Gastrocnemius medialis (tissue), 4 donors: ENCODE measurements around the gene SPTBN5. TPM values are rescaled to one million over a fixed set of nuclear protein-coding genes. Genes with fewer than 3 reads are reported as not detected.

Experiments
- ATAC-seq, 2 donors: fragments of 150-250 bp; one replicate each; pipeline ENCODE4 v1.9.1; 2016
- DNase-seq, 2 donors: peaks; one replicate each; pipeline ENCODE4 v3.0.0-alpha.2; 2019
- H3K27ac ChIP-seq, 4 donors: fragments of 200-600 bp; sonication (generic); 1 replicate in 1 of 4; 2 replicates in 3 of 4; pipeline ENCODE4 v1.5.1; 2016 to 2018; ENCODE audit warnings: mild to moderate bottlenecking in 2 of 4, moderate library complexity in 1 of 4
- H3K27me3 ChIP-seq, 3 donors: fragments of 200-600 bp; sonication (generic) in 2 of 3; 1 replicate in 1 of 3; 2 replicates in 2 of 3; pipeline versions ENCODE4 v1.5.1 to v1.6.0; 2016 to 2019; ENCODE audit warnings: mild to moderate bottlenecking in 1 of 3, moderate library complexity in 1 of 3
- H3K36me3 ChIP-seq, 2 donors: fragments of 200-600 bp; sonication (generic) in 1 of 2; one replicate each; pipeline ENCODE4 v1.5.1; 2017 to 2018
- H3K4me1 ChIP-seq, 2 donors: fragments of 200-600 bp; sonication (generic) in 1 of 2; one replicate each; pipeline ENCODE4 v1.5.1; 2016 to 2017; ENCODE audit warnings: mild to moderate bottlenecking in 2 of 2
- H3K4me3 ChIP-seq, 4 donors: fragments of 200-600 bp; sonication (generic) in 3 of 4; 1 replicate in 1 of 4; 2 replicates in 3 of 4; pipeline ENCODE4 v1.5.1; 2016 to 2019; ENCODE audit warnings: mild to moderate bottlenecking in 2 of 4
- H3K9me3 ChIP-seq, 3 donors: fragments of 200-600 bp; sonication (generic) in 2 of 3; 1 replicate in 1 of 3; 2 replicates in 2 of 3; pipeline ENCODE4 v1.5.1; 2016 to 2019
- CTCF ChIP-seq, 5 experiments: fragments of 450-650 bp in 3 of 5; fragments of 200-600 bp in 2 of 5; sonication (generic) in 2 of 5; IDR thresholded peaks in 4 of 5; conservative IDR thresholded peaks in 1 of 5; 1 replicate in 4 of 5; 2 replicates in 1 of 5; pipeline ENCODE4 v1.5.1; 2016 to 2019; ENCODE audit warnings: antibody characterized with exemption in 5 of 5, mild to moderate bottlenecking in 3 of 5, moderate library complexity in 3 of 5
- POLR2A ChIP-seq, 2 donors: fragments of 450-650 bp; IDR thresholded peaks; one replicate each; pipeline ENCODE4 v1.6.1; 2017; ENCODE audit warnings: antibody characterized with exemption in 2 of 2, mild to moderate bottlenecking in 2 of 2, moderate library complexity in 2 of 2
- in situ Hi-C, 4 donors: fragments of 200-750 bp; cut with MboI; loops; one replicate each; pipeline versions ENCODE4 v1.15.0 to v1.8.0; 2017; ENCODE audit warnings: low sequenced_read_pairs in 4 of 4
- intact Hi-C: fragments of 100-400 bp; cut with DNase I; formaldehyde crosslinking; loops from one replicate; pipeline ENCODE4 v1.15.1; 2023; ENCODE audit warnings: low total_unique reads
- total RNA-seq, 4 donors: library from RNA; depleted of rRNA; stranded (reverse); fragments of >200 nt; gene quantifications; one replicate each; pipeline versions ENCODE4 v1.1.0 to v1.2.3, GENCODE V29; 2016

SPTBN5 gene
- total RNA-seq, 4 donors from 2014 or later, result 0.03 to 0.05 (median 0.04) TPM; not detected in 1

GRCh38 chr15:41900526-41901380 is 6.9 kb upstream of the SPTBN5 start:
- ATAC-seq, result no peak
- Histone ChIP-seq H3K4me1 (peaks cover 7 to 11% of the 10 kb centered on the region in 2 donors), H3K9me3 (no peaks in the 10 kb centered on the region), H3K4me3 (no peak overlapping the region), H3K27me3 (no peaks in the 10 kb centered on the region), H3K27ac (no peak overlapping the region), H3K36me3 (peaks cover 0 to 10% of the 10 kb centered on the region in 2 donors)
- no peak for TF ChIP-seq POLR2A (IDR thresholded peaks at IDR 0.05)
- no peak for TF ChIP-seq CTCF (IDR thresholded peaks at IDR 0.05 in 4 of 5, conservative IDR thresholded peaks at IDR 0.05 in 1 of 5)
- intact Hi-C loops (loop anchor here (5.0 kb wide), 1 partner anchor 73 kb away; the partner anchor contains the start of gene JMJD7), in situ Hi-C loops (no loop called here)
- no peak for DNase-seq

- H3K27ac ChIP-seq, result no peak overlapping the region
- no peaks in the 10 kb centered on the region for H3K9me3 ChIP-seq
- H3K4me1 ChIP-seq, result peaks cover 8 to 11% of the 10 kb centered on the region in 2 donors
- in situ Hi-C loops, result no loop called here
- peaks cover 0 to 10% of the 10 kb centered on the region in 2 donors for H3K36me3 ChIP-seq
- TF ChIP-seq CTCF (IDR thresholded peaks at IDR 0.05 in 4 of 5, conservative IDR thresholded peaks at IDR 0.05 in 1 of 5) (no peak), POLR2A (IDR thresholded peaks at IDR 0.05) (no peak)
- DNase-seq (no peak), ATAC-seq (no peak)
- H3K4me3 ChIP-seq, result no peak overlapping the region
- H3K27me3 ChIP-seq, result no peaks in the 10 kb centered on the region
- intact Hi-C loops, result loop anchor here (5.0 kb wide), 1 partner anchor 73 kb away; the partner anchor contains the start of gene JMJD7
Measured at GRCh38 chr15:41899854-41900442, 6.1 kb upstream of the SPTBN5 start.

GRCh38 chr15:41897363-41897799 is 3.5 kb upstream of the SPTBN5 start:
- no peak for TF ChIP-seq POLR2A (IDR thresholded peaks at IDR 0.05)
- TF ChIP-seq CTCF (IDR thresholded peaks at IDR 0.05 in 4 of 5, conservative IDR thresholded peaks at IDR 0.05 in 1 of 5), result no peak
- Histone ChIP-seq H3K36me3 (peaks cover 0 to 10% of the 10 kb centered on the region in 2 donors), H3K9me3 (no peaks in the 10 kb centered on the region), H3K4me1 (peaks cover 17 to 20% of the 10 kb centered on the region in 2 donors), H3K27ac (no peak overlapping the region), H3K27me3 (no peaks in the 10 kb centered on the region), H3K4me3 (no peak overlapping the region)
- DNase-seq (no peak), ATAC-seq (no peak)
- intact Hi-C loops, result no loop called here
- in situ Hi-C loops, result no loop called here

- H3K4me3 ChIP-seq, result no peak overlapping the region
- peaks cover 17 to 23% of the 10 kb centered on the region in 2 donors for H3K4me1 ChIP-seq
- DNase-seq (no peak), ATAC-seq (no peak)
- no peak for TF ChIP-seq CTCF (IDR thresholded peaks at IDR 0.05 in 4 of 5, conservative IDR thresholded peaks at IDR 0.05 in 1 of 5)
- TF ChIP-seq POLR2A (IDR thresholded peaks at IDR 0.05), result no peak
- peaks cover 0 to 10% of the 10 kb centered on the region in 2 donors for H3K36me3 ChIP-seq
- intact Hi-C loops (no loop called here), in situ Hi-C loops (no loop called here)
- H3K27ac ChIP-seq, result no peak overlapping the region
- no peaks in the 10 kb centered on the region for H3K9me3 ChIP-seq
- no peaks in the 10 kb centered on the region for H3K27me3 ChIP-seq
Measured at GRCh38 chr15:41896566-41896965, 2.7 kb upstream of the SPTBN5 start.
